HG03521 (cell line): Measurements from ENCODE around the gene FRRS1.
A peak's percentile ranks its signal among the peaks of the same experiment; 100 is the strongest.

Experiments
- ATAC-seq: cut with Tn5 transposase; IDR thresholded peaks from one replicate; pipeline ENCODE4 v1.9.1; 2021; ENCODE audit warnings: mild to moderate bottlenecking, moderate library complexity; ENCODE audit not compliant: unreplicated experiment

FRRS1 gene

GRCh38 chr1:99735852-99736251 lies 30.6 kb downstream of the FRRS1 start:
- ATAC-seq: no peak

GRCh38 chr1:99731384-99731783 lies 35.1 kb downstream of the FRRS1 start:
- no peak for ATAC-seq

- peak; percentile 67 for ATAC-seq
Measured at GRCh38 chr1:99728494-99729235, 37.8 kb downstream of the FRRS1 start.

- no peak for ATAC-seq
Measured at GRCh38 chr1:99727575-99728185, 38.8 kb downstream of the FRRS1 start.

- ATAC-seq: no peak
Measured at GRCh38 chr1:99726818-99727217, 39.6 kb downstream of the FRRS1 start.

- ATAC-seq: no peak
Measured at GRCh38 chr1:99726407-99726806, 40.0 kb downstream of the FRRS1 start.

- ATAC-seq: no peak
Measured at GRCh38 chr1:99725996-99726395, 40.4 kb downstream of the FRRS1 start.

GRCh38 chr1:99723251-99723650 lies 43.2 kb downstream of the FRRS1 start:
- ATAC-seq: no peak

GRCh38 chr1:99717005-99717404 lies 49.4 kb downstream of the FRRS1 start:
- ATAC-seq: no peak

GRCh38 chr1:99713006-99713405 lies 53.4 kb downstream of the FRRS1 start:
- ATAC-seq: no peak

- ATAC-seq: no peak
Measured at GRCh38 chr1:99710994-99711393, 55.4 kb downstream of the FRRS1 start.

- peak; percentile 64 for ATAC-seq
Measured at GRCh38 chr1:99707535-99708142, 58.8 kb downstream of the FRRS1 start.

GRCh38 chr1:99705385-99705784 lies 61.0 kb downstream of the FRRS1 start:
- ATAC-seq: no peak

- no peak for ATAC-seq
Measured at GRCh38 chr1:99704356-99704816, 62.0 kb downstream of the FRRS1 start.

GRCh38 chr1:99702221-99702620 lies 64.2 kb downstream of the FRRS1 start:
- ATAC-seq: no peak

- ATAC-seq: no peak
Measured at GRCh38 chr1:99700020-99700419, 66.4 kb downstream of the FRRS1 start.

- ATAC-seq: no peak
Measured at GRCh38 chr1:99697580-99697979, 68.9 kb downstream of the FRRS1 start.

GRCh38 chr1:99696616-99697015 lies 69.8 kb downstream of the FRRS1 start:
- no peak for ATAC-seq

- ATAC-seq: no peak
Measured at GRCh38 chr1:99691175-99691574, 75.3 kb downstream of the FRRS1 start.

GRCh38 chr1:99685516-99686180 lies 80.8 kb downstream of the FRRS1 start:
- ATAC-seq: peak; percentile 92

- ATAC-seq: no peak
Measured at GRCh38 chr1:99682291-99682751, 84.1 kb downstream of the FRRS1 start.
